ENCODE measurements around the gene CASKIN1. TPM values are rescaled to one million over a fixed set of nuclear protein-coding genes. Genes with fewer than 3 reads are reported as not detected.
A peak's percentile ranks its signal among the peaks of the same experiment; 100 is the strongest.

The CASKIN1 gene
- total RNA-seq, 5 donors from 2014 or later (not counting 1 experiment from before 2014, with no cell fraction given), result 0.06 to 0.47 TPM; not detected in 3

GRCh38 chr16:2210386-2211365 lies 14.3 kb upstream of the CASKIN1 start, which contains the start of gene BRICD5:
TSS of gene BRICD5 (minus strand) at chr16:2210863. CDS start at chr16:2210833, 30 bp downstream.
- H3K27ac ChIP-seq (ENCODE audit: low read length), result no peak within 1 kb of the TSS
- peaks cover 10 to 40% of the 10 kb centered on the region in 2 experiments for H3K4me1 ChIP-seq (ENCODE audit: control insufficient read depth in 1 of 2, extremely low read depth in 1 of 2, insufficient read depth in 2 of 2, low read length in 2 of 2)
- Mint-ChIP-seq H3K27me3 (no peaks in the 10 kb centered on the region), H3K4me3 (no peak within 1 kb of the TSS), H3K36me3 (peaks cover 9% of the 10 kb centered on the region), H3K27ac (no peak within 1 kb of the TSS), H3K4me1 (peaks cover 27 to 32% (median 32%) of the 10 kb centered on the region in 3 donors), H3K9me3 (no peaks in the 10 kb centered on the region)
- H3K4me3 ChIP-seq (ENCODE audit: control insufficient read depth in 1 of 2, extremely low read depth in 1 of 2, low read length in 1 of 2), result no peak within 1 kb of the TSS
- DNase-seq (no peak), ATAC-seq (replicated peaks in 1 of 4) (no peak)
- no peaks in the 10 kb centered on the region for H3K9me3 ChIP-seq
- WGBS (ENCODE audit: insufficient coverage), result 79% methylated on average over 18 of the region's 24 CpGs
- POLR2A ChIA-PET, result no interaction called here
- CTCF ChIA-PET, result no interaction called here
- no peaks in the 10 kb centered on the region for H3K27me3 ChIP-seq (replicated peaks in 1 of 2; ENCODE audit: control insufficient read depth in 2 of 2, extremely low read depth in 1 of 2, insufficient read depth in 2 of 2, low read length in 1 of 2)
- H3K36me3 ChIP-seq (ENCODE audit: control insufficient read depth in 2 of 2, extremely low read depth in 1 of 2, insufficient read depth in 1 of 2, low read length in 1 of 2), result peaks cover 13 to 38% of the 10 kb centered on the region in 2 donors

- Histone ChIP-seq H3K27me3 (replicated peaks in 1 of 2; ENCODE audit: control insufficient read depth in 2 of 2, extremely low read depth in 1 of 2, insufficient read depth in 2 of 2, low read length in 1 of 2) (no peaks in the 10 kb centered on the region), H3K4me1 (ENCODE audit: control insufficient read depth in 1 of 2, extremely low read depth in 1 of 2, insufficient read depth in 2 of 2, low read length in 2 of 2) (peaks cover 10 to 42% of the 10 kb centered on the region in 2 experiments), H3K27ac (ENCODE audit: low read length) (no peak overlapping the region), H3K9me3 (no peaks in the 10 kb centered on the region), H3K4me3 (ENCODE audit: control insufficient read depth in 1 of 2, extremely low read depth in 1 of 2, low read length in 1 of 2) (no peak overlapping the region), H3K36me3 (ENCODE audit: control insufficient read depth in 2 of 2, extremely low read depth in 1 of 2, insufficient read depth in 1 of 2, low read length in 1 of 2) (peaks cover 13 to 38% of the 10 kb centered on the region in 2 donors)
- 97% methylated on average over 16 of the region's 17 CpGs for WGBS (ENCODE audit: insufficient coverage)
- ChIA-PET CTCF (no interaction called here), POLR2A (no interaction called here)
- H3K36me3 Mint-ChIP-seq, result peaks cover 9% of the 10 kb centered on the region
- peaks cover 27 to 30% (median 30%) of the 10 kb centered on the region in 3 donors for H3K4me1 Mint-ChIP-seq
- H3K4me3 Mint-ChIP-seq, result no peak overlapping the region
- ATAC-seq (replicated peaks in 1 of 4) (no peak), DNase-seq (no peak)
- no peak overlapping the region for H3K27ac Mint-ChIP-seq
- no peaks in the 10 kb centered on the region for H3K27me3 Mint-ChIP-seq
- no peaks in the 10 kb centered on the region for H3K9me3 Mint-ChIP-seq
These were observed 13.6 kb upstream of the CASKIN1 start for GRCh38 chr16:2210009-2210332.

GRCh38 chr16:2209258-2210008 lies 13.0 kb upstream of the CASKIN1 start:
- H3K4me3 Mint-ChIP-seq, result no peak overlapping the region
- Histone ChIP-seq H3K9me3 (no peaks in the 10 kb centered on the region), H3K27me3 (replicated peaks in 1 of 2; ENCODE audit: control insufficient read depth in 2 of 2, extremely low read depth in 1 of 2, insufficient read depth in 2 of 2, low read length in 1 of 2) (no peaks in the 10 kb centered on the region), H3K4me3 (ENCODE audit: control insufficient read depth in 1 of 2, extremely low read depth in 1 of 2, low read length in 1 of 2) (no peak overlapping the region), H3K4me1 (ENCODE audit: control insufficient read depth in 1 of 2, extremely low read depth in 1 of 2, insufficient read depth in 2 of 2, low read length in 2 of 2) (peaks cover 10 to 48% of the 10 kb centered on the region in 2 experiments), H3K36me3 (ENCODE audit: control insufficient read depth in 2 of 2, extremely low read depth in 1 of 2, insufficient read depth in 1 of 2, low read length in 1 of 2) (peaks cover 13 to 38% of the 10 kb centered on the region in 2 donors), H3K27ac (ENCODE audit: low read length) (no peak overlapping the region)
- H3K9me3 Mint-ChIP-seq, result no peaks in the 10 kb centered on the region
- no peak for ATAC-seq (replicated peaks in 1 of 4)
- POLR2A ChIA-PET, result no interaction called here
- no peak for DNase-seq
- no peaks in the 10 kb centered on the region for H3K27me3 Mint-ChIP-seq
- 94% methylated on average over 15 of the region's 29 CpGs for WGBS (ENCODE audit: insufficient coverage)
- H3K36me3 Mint-ChIP-seq, result peaks cover 9% of the 10 kb centered on the region
- no peak overlapping the region for H3K27ac Mint-ChIP-seq
- H3K4me1 Mint-ChIP-seq, result peaks cover 32 to 34% (median 33%) of the 10 kb centered on the region in 3 donors
- CTCF ChIA-PET, result no interaction called here

- Mint-ChIP-seq H3K9me3 (no peaks in the 10 kb centered on the region), H3K4me3 (no peak overlapping the region), H3K4me1 (peaks cover 35% of the 10 kb centered on the region in 3 donors), H3K27me3 (no peaks in the 10 kb centered on the region), H3K27ac (no peak overlapping the region), H3K36me3 (peaks cover 9% of the 10 kb centered on the region)
- Histone ChIP-seq H3K27me3 (replicated peaks in 1 of 2; ENCODE audit: control insufficient read depth in 2 of 2, extremely low read depth in 1 of 2, insufficient read depth in 2 of 2, low read length in 1 of 2) (no peaks in the 10 kb centered on the region), H3K27ac (ENCODE audit: low read length) (no peak overlapping the region), H3K36me3 (ENCODE audit: control insufficient read depth in 2 of 2, extremely low read depth in 1 of 2, insufficient read depth in 1 of 2, low read length in 1 of 2) (peaks cover 13 to 38% of the 10 kb centered on the region in 2 donors), H3K4me1 (ENCODE audit: control insufficient read depth in 1 of 2, extremely low read depth in 1 of 2, insufficient read depth in 2 of 2, low read length in 2 of 2) (peaks cover 10 to 44% of the 10 kb centered on the region in 2 experiments), H3K4me3 (ENCODE audit: control insufficient read depth in 1 of 2, extremely low read depth in 1 of 2, low read length in 1 of 2) (no peak overlapping the region), H3K9me3 (no peaks in the 10 kb centered on the region)
- ChIA-PET CTCF (no interaction called here), POLR2A (interaction anchor here in 1 of 2 donors (0.5 kb wide), 1 partner anchor 11 kb away, joined by 4 read pairs; no protein-coding TSS in a partner anchor)
- 93% methylated on average over 8 of the region's 9 CpGs for WGBS (ENCODE audit: insufficient coverage)
- DNase-seq (no peak), ATAC-seq (replicated peaks in 1 of 4) (no peak)
These were observed 12.4 kb upstream of the CASKIN1 start for GRCh38 chr16:2208772-2209171.

GRCh38 chr16:2208308-2208707 lies 11.9 kb upstream of the CASKIN1 start:
- Mint-ChIP-seq H3K36me3 (peaks cover 9% of the 10 kb centered on the region), H3K9me3 (no peaks in the 10 kb centered on the region), H3K4me3 (no peak overlapping the region), H3K27me3 (no peaks in the 10 kb centered on the region), H3K27ac (no peak overlapping the region), H3K4me1 (peaks cover 31 to 33% (median 31%) of the 10 kb centered on the region in 3 donors)
- no peak for ATAC-seq (replicated peaks in 1 of 4)
- no peak for DNase-seq
- 90% methylated on average over 17 of the region's 23 CpGs for WGBS (ENCODE audit: insufficient coverage)
- Histone ChIP-seq H3K27ac (ENCODE audit: low read length) (no peak overlapping the region), H3K9me3 (no peaks in the 10 kb centered on the region), H3K4me3 (ENCODE audit: control insufficient read depth in 1 of 2, extremely low read depth in 1 of 2, low read length in 1 of 2) (no peak overlapping the region), H3K36me3 (ENCODE audit: control insufficient read depth in 2 of 2, extremely low read depth in 1 of 2, insufficient read depth in 1 of 2, low read length in 1 of 2) (peaks cover 13 to 38% of the 10 kb centered on the region in 2 donors), H3K27me3 (replicated peaks in 1 of 2; ENCODE audit: control insufficient read depth in 2 of 2, extremely low read depth in 1 of 2, insufficient read depth in 2 of 2, low read length in 1 of 2) (no peaks in the 10 kb centered on the region), H3K4me1 (ENCODE audit: control insufficient read depth in 1 of 2, extremely low read depth in 1 of 2, insufficient read depth in 2 of 2, low read length in 2 of 2) (peaks cover 5 to 39% of the 10 kb centered on the region in 2 experiments)
- CTCF ChIA-PET, result interaction anchor here in 1 of 2 donors (0.6 kb wide), 1 partner anchor 43 kb away, joined by 3 read pairs; the partner anchor contains the start of gene ECI1
- POLR2A ChIA-PET, result interaction anchor here in 1 of 2 donors (0.5 kb wide), 1 partner anchor 12 kb away, joined by 4 read pairs; no protein-coding TSS in a partner anchor

- 96% methylated on average over 6 of the region's 9 CpGs for WGBS (ENCODE audit: insufficient coverage)
- Histone ChIP-seq H3K4me3 (ENCODE audit: control insufficient read depth in 1 of 2, extremely low read depth in 1 of 2, low read length in 1 of 2) (no peak overlapping the region), H3K27ac (ENCODE audit: low read length) (no peak overlapping the region), H3K4me1 (ENCODE audit: control insufficient read depth in 1 of 2, extremely low read depth in 1 of 2, insufficient read depth in 2 of 2, low read length in 2 of 2) (peaks cover 4 to 35% of the 10 kb centered on the region in 2 experiments), H3K9me3 (no peaks in the 10 kb centered on the region), H3K36me3 (ENCODE audit: control insufficient read depth in 2 of 2, extremely low read depth in 1 of 2, insufficient read depth in 1 of 2, low read length in 1 of 2) (peaks cover 13 to 38% of the 10 kb centered on the region in 2 donors), H3K27me3 (replicated peaks in 1 of 2; ENCODE audit: control insufficient read depth in 2 of 2, extremely low read depth in 1 of 2, insufficient read depth in 2 of 2, low read length in 1 of 2) (no peaks in the 10 kb centered on the region)
- peaks cover 9% of the 10 kb centered on the region for H3K36me3 Mint-ChIP-seq
- H3K9me3 Mint-ChIP-seq, result no peaks in the 10 kb centered on the region
- DNase-seq (no peak), ATAC-seq (replicated peaks in 1 of 4) (no peak)
- no peak overlapping the region for H3K27ac Mint-ChIP-seq
- ChIA-PET CTCF (interaction anchor here in 1 of 2 donors (0.6 kb wide), 1 partner anchor 44 kb away, joined by 3 read pairs; the partner anchor contains the start of gene ECI1), POLR2A (no interaction called here)
- H3K27me3 Mint-ChIP-seq, result no peaks in the 10 kb centered on the region
- H3K4me3 Mint-ChIP-seq, result peak overlapping the region in 2 of 3 donors; percentile 58 to 78
- peaks cover 26 to 28% (median 27%) of the 10 kb centered on the region in 3 donors for H3K4me1 Mint-ChIP-seq
These were observed 11.5 kb upstream of the CASKIN1 start for GRCh38 chr16:2207872-2208271.
